Measurements from ENCODE around the gene SLC12A7.
"Not testable (repeated sequence)": the region's sequence is repeated elsewhere in the genome, so short reads cannot be mapped to it uniquely, and the experiment has no call there.

SLC12A7 gene

GRCh38 chr5:1062761-1063568 lies 48.9 kb downstream of the SLC12A7 start:
- DNase-seq (ENCODE audit: low spot score), result no peak

DNA sequence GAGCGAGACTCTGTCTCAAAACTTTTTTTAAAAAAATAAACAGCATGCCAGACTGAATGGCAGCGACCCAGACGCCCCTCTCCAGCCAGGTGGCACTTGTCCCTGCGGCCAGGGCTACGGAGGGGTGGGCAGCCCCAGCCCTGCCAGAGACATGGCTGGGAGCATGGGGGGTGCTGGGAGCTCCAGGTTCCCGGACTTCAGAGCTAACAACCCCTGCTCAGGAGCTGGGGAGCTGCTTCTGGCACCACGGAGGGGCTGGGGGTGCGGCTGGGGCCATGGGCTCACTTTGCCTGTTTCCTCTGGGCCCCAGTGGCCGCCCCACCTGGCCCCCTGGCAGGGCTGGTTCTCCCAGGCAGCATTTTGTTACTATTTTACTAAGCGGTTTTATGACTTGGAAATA lies 49.9 kb downstream of the SLC12A7 start:
- no peak for DNase-seq (ENCODE audit: low spot score)

- DNase-seq (ENCODE audit: low spot score), result not testable (repeated sequence)
These were observed 50.6 kb downstream of the SLC12A7 start for GRCh38 chr5:1061292-1061691.

DNA sequence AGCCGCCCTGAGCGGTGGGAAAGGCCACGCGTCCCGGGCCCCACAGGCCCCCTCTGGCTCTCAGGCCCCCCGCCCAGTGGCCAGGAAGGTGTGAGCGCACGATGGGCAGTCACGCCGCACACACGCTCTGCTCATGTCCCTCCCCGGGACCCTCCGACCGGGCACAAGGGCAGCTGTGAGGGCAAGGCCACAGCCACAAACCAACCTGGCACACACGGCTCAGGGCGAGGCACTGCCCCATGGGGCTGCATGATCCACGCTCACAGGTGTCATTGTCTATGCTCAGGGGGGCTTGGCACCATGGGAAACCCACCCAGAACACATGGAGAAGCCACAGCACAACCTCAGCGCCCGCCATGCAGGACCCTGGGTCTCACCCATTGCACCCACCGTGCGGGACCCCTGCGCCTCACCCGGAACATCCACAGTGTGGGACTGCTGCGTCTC lies 51.3 kb downstream of the SLC12A7 start:
- no peak for DNase-seq (ENCODE audit: low spot score)

GRCh38 chr5:1059884-1060263 lies 52.0 kb downstream of the SLC12A7 start:
- no peak for DNase-seq (ENCODE audit: low spot score)

DNA sequence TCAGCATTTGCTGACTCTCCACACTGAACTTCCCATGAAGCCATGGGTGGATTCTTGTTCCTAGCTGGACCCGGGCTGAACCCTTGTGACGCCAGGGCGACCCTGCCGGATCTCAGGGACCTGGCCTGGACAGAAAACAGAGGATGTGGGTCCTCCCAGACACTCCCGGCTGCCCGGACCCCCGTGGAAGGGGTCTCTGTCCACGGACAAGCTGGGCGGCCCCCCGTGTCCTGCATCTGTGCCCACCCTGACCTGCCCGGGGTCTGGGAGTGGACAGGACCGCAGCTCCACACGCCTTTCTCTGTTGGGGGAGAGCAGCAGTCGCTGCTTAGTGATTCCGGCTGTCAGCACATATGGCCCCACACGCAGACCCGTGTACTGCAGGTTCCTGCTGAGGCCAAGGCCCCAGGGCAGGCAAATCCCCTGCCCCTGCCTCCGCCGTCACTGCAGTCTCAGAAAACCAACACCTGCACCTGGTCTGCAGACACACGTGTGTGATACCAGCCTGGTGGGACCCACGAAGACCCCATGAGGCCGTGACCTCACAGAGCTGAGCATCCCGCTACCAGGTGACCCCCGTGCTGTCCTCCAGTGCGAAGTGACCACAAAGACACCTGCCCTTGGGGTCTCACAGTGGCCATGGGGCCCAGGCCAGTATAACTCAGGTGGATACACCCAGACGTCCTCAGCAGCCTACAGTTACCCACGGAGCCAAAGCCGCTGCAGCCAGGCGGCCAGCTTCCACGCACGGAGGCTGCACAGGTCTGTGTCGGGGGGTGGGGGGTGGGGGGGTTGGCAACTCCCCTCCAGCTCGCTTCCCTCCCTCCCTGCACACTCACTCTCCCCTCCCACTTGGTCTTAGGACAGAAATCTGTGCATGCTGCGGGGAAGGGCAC lies 52.6 kb downstream of the SLC12A7 start:
- DNase-seq (ENCODE audit: low spot score), result no peak

DNA sequence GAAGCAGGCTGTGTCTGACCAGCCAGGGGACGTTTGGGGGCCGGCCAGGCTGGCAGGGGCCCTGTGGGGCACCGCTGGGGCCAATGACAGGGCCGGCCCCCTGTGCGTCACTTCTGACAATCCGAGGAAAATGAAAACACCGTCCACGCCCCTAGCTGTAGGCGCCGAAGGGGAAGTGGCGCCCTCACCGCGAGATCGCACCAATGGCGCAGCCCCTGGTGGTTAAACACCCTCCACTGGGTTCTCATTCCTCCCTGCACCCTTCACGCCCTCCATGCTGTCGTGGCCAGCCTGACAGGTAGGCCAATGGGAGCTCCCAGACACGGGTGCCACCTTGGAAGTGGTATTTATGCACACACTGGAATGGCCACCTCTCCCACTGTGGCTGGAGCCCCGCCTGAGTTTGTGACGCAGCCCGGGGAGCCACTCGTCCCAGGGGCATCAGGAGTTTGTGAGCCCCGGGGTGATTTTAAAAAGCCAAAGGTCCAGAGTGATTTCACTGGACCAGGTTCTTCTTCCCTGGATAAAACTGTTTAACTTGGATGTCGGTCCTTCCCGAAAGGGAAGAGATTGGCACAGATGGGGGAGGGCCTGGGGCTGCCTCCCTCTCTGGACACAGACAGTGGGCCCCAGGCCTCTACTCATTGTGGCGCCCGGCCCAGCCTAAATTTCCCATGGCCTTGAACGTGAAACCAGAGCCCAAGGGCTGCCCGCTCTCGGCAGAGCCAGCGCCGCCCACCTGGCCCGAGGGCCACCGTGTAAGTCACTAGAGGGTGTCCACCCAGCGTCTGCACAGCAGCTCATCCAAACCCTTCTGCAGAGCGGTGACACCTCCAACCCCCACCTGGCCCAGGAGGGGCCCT lies 53.5 kb downstream of the SLC12A7 start:
- DNase-seq (ENCODE audit: low spot score), result no peak

- no peak for DNase-seq (ENCODE audit: low spot score)
These were observed 54.3 kb downstream of the SLC12A7 start for GRCh38 chr5:1057485-1058082.

GRCh38 chr5:1056611-1057484 lies 55.0 kb downstream of the SLC12A7 start:
- DNase-seq (ENCODE audit: low spot score), result no peak

- DNase-seq (ENCODE audit: low spot score), result no peak
These were observed 55.8 kb downstream of the SLC12A7 start for GRCh38 chr5:1055896-1056610.

DNA sequence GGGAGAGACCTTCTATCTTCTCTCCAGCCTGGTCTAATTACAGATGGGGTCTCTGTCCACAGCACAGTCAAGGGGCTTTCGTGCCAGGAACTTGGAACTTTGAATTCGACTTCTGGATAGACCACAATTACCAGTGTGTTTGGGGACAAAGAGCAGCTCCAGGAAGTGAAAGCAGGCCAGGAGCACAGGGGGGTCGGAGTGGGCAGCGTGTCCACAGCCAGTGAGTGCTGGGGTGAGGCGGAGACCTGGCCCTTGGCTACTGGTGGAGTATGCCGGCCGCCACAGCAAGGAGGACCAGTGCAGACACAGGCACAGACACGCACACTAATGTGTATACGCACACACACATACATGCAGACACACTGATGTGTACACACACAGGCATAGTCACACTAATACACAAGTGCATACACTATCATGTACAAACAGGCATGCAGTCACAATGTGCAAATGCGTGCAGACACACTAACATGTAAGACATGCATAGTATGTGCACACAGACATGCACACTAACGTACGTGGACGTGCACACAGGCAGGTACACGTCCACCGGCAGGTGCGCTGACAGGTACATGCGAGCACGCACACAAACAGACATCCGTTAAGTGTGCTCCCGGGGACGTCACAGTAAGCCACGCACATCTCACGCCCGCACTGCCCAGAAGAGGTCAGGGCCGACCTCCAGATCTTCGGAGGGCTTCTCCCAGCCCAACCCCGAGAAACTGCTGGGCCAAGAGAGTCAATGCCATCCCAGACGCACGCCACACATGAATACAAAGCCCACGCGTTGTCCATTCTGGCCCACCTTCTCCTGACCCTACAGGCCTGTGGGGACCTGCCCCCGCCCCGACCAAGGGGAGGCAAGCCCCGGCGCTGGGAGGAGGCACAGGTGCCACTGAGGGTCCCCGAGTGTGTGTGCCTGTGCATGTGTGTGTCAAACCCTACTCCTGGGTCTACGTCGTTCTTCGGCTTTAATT lies 56.8 kb downstream of the SLC12A7 start:
- DNase-seq (ENCODE audit: low spot score), result no peak

- no peak for DNase-seq (ENCODE audit: low spot score)
These were observed 57.7 kb downstream of the SLC12A7 start for GRCh38 chr5:1054018-1054798.

- DNase-seq (ENCODE audit: low spot score), result no peak
These were observed 58.4 kb downstream of the SLC12A7 start for GRCh38 chr5:1053391-1054017.

GRCh38 chr5:1052641-1053390 lies 59.0 kb downstream of the SLC12A7 start:
- no peak for DNase-seq (ENCODE audit: low spot score)

DNA sequence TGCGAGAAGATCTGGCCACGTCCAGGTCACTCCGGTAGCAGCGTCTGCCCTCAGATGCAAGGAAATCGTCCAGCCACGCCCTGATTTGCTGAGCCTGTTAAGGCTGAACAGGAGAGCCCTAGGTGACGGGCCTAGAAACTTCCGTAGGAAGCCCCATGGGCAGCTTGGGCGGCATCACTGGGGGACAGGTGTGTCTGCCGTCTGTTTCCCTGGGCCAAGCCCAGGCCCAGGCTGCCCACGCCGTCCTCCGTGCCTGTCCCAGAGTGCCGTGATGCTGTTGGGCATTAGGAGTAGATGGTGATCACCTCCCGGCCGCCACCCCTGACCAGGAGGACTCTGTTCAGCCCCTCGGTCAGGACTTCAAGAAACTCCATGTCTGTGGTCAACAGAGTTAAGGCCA lies 59.8 kb downstream of the SLC12A7 start:
- DNase-seq (ENCODE audit: low spot score), result no peak

DNA sequence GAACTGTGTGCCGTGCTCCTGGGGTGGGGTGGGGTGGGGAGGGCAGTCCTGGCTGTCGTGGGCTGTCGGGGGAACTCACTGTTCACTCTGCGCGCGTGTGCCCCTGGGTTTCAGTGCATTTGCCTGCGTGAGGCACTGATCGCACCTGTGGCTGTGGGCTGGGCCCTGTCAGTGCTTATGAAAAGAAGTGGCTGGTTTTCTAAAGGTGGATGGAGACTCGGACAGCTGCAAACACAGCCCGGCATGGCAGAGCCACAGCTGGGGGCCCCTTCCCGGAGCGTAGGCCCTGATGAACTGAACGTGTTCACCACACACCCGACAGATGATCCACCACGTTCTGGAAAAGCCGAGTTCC lies 60.5 kb downstream of the SLC12A7 start:
- DNase-seq (ENCODE audit: low spot score), result no peak
